Spleen (tissue), 7 donors: ENCODE data around the gene IQCF6.

Experiments
- POLR2A ChIP-seq, 3 donors: fragments of 450-650 bp; IDR thresholded peaks; one replicate each; pipeline ENCODE4 v1.5.1; 2017; ENCODE audit warnings: antibody characterized with exemption in 3 of 3, mild to moderate bottlenecking in 1 of 3
- TF ChIP-seq, protein P1 (sequence below), 11 experiments: fragments of 200-600 bp in 7 of 11; fragments of 450-650 bp in 4 of 11; sonication (generic) in 4 of 11; IDR thresholded peaks in 8 of 11; conservative IDR thresholded peaks in 3 of 11; 1 replicate in 7 of 11; 2 replicates in 4 of 11; pipeline versions ENCODE4 v1.4.0 to v1.8.0; 2016 to 2021; ENCODE audit warnings: antibody characterized with exemption in 11 of 11, inconsistent platforms in 4 of 11, mild to moderate bottlenecking in 1 of 11
- donor health status: DM: no; HTN: no; CAD: no; lungs with moderate emphysema.
- donor health status: DM: no; HTN: no; CAD: no.
- donor health status: DM: no; HTN: no; CAD: no.

DNA sequence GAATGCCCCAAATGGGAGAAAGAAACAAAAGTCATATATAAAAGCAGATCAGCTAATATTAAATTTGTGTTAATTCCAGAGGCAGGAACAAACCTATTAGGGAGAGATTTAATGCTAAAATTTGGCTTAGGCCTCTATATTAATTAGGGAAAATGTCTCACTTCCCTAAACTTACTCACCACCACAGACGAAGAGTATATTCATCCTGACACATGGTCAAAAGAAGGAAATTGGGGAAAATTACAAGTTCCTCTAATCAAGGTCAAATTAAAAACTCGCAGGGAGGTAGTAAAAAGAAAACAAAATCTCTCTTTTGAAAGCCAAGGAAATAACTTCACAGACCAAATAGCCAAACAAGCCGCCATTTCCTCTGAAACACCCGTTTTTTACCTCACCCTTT, 39.9 kb downstream of the IQCF6 start:
- TF ChIP-seq POLR2A (IDR thresholded peaks at IDR 0.05): no peak
- TF ChIP-seq, protein P1, sequence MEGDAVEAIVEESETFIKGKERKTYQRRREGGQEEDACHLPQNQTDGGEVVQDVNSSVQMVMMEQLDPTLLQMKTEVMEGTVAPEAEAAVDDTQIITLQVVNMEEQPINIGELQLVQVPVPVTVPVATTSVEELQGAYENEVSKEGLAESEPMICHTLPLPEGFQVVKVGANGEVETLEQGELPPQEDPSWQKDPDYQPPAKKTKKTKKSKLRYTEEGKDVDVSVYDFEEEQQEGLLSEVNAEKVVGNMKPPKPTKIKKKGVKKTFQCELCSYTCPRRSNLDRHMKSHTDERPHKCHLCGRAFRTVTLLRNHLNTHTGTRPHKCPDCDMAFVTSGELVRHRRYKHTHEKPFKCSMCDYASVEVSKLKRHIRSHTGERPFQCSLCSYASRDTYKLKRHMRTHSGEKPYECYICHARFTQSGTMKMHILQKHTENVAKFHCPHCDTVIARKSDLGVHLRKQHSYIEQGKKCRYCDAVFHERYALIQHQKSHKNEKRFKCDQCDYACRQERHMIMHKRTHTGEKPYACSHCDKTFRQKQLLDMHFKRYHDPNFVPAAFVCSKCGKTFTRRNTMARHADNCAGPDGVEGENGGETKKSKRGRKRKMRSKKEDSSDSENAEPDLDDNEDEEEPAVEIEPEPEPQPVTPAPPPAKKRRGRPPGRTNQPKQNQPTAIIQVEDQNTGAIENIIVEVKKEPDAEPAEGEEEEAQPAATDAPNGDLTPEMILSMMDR (IDR thresholded peaks at IDR 0.05 in 8 of 11, conservative IDR thresholded peaks at IDR 0.05 in 3 of 11): no peak
